A673 (cell line): ENCODE data around the gene PLEKHG3.

ENCODE experiments used
- CTCF ChIP-seq: fragments of 300-800, 200-600 bp; sonication (generic); conservative IDR thresholded peaks from 2 replicates; pipeline ENCODE4 v1.5.1; 2017; ENCODE audit warnings: low read depth, mild to moderate bottlenecking, antibody characterized with exemption, low read length, moderate library complexity, mixed read lengths
- EZH2 ChIP-seq: fragments of 200-600 bp; sonication (generic); IDR thresholded peaks from 2 replicates; pipeline ENCODE4 v1.6.1; 2017; ENCODE audit warnings: borderline replicate concordance, low read depth, mild to moderate bottlenecking, mixed read lengths, antibody characterized with exemption, low read length; ENCODE audit not compliant: poor library complexity, severe bottlenecking

DNA sequence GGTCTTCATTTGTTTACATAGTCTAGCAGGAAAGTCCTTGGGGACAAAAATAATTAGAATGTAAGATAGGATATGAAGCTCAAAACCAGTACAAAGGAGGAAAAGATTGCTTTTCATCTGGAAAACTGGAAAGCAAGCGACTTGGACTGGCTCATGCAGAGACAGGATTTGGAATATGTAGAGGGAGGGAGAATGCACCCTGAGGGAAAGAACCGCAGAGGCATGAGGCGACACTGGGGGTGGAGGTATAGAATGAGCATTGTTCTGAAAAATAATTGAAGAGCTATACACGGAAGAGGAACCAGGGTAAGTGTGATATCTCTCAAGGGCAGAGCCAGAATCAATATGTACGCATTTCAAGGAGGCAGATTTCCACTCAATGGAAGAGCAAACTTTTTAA lies 85.5 kb downstream of the PLEKHG3 start:
- TF ChIP-seq CTCF (no peak), EZH2 (no peak)
